Measurements from ENCODE around the gene ARV1.

The ARV1 gene

GRCh38 chr1:230971771-230972170 lies 7.1 kb upstream of the ARV1 start:
- no peak for TF ChIP-seq YY1 (IDR thresholded peaks at IDR 0.05; ENCODE audit: low read depth)
- no peak for TF ChIP-seq CEBPB (IDR thresholded peaks at IDR 0.05)
- no peak for TF ChIP-seq CREB1 (IDR thresholded peaks at IDR 0.05; ENCODE audit: low read depth)
- TF ChIP-seq TCF12 (IDR thresholded peaks at IDR 0.05; ENCODE audit: low read depth): no peak
- TF ChIP-seq, protein P1, sequence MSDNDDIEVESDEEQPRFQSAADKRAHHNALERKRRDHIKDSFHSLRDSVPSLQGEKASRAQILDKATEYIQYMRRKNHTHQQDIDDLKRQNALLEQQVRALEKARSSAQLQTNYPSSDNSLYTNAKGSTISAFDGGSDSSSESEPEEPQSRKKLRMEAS (IDR thresholded peaks at IDR 0.05): no peak
- TF ChIP-seq, protein P2, sequence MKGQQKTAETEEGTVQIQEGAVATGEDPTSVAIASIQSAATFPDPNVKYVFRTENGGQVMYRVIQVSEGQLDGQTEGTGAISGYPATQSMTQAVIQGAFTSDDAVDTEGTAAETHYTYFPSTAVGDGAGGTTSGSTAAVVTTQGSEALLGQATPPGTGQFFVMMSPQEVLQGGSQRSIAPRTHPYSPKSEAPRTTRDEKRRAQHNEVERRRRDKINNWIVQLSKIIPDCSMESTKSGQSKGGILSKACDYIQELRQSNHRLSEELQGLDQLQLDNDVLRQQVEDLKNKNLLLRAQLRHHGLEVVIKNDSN (IDR thresholded peaks at IDR 0.05): no peak
- no peak for TF ChIP-seq NFIC (IDR thresholded peaks at IDR 0.05)
- TF ChIP-seq TEAD4 (IDR thresholded peaks at IDR 0.05): no peak
- TF ChIP-seq TAF1 (IDR thresholded peaks at IDR 0.05; ENCODE audit: low read depth): no peak
- TF ChIP-seq ZBTB7A (IDR thresholded peaks at IDR 0.05; ENCODE audit: low read depth): no peak
- no peak for TF ChIP-seq EGR1 (IDR thresholded peaks at IDR 0.05)

DNA sequence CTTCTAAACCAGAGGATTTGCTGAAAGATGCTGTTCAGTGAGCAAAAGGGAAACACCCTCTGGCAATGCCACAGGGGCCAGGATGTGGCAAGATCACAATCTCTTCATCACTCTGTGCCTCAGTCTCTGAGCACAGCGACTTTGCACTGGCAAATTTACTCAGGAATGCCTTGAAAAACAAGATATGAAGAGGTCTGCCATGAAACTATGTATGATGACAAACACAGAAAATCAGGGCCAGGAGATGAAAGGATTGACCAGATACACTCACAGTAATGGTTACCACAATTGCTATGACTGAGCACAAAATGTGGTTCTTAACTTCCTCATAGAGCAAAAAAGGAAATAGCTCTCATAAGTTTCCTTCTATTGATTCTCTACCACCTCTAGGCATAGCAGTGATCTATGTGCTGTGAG lies 6.0 kb upstream of the ARV1 start:
- TF ChIP-seq RAD21 (IDR thresholded peaks at IDR 0.05; ENCODE audit: low read depth): no peak
- no peak for TF ChIP-seq TCF12 (IDR thresholded peaks at IDR 0.05; ENCODE audit: low read depth)
- TF ChIP-seq EGR1 (IDR thresholded peaks at IDR 0.05): no peak
- no peak for TF ChIP-seq YY1 (IDR thresholded peaks at IDR 0.05; ENCODE audit: low read depth)
- TF ChIP-seq, protein P2 (IDR thresholded peaks at IDR 0.05): no peak
- TF ChIP-seq ZBTB7A (IDR thresholded peaks at IDR 0.05; ENCODE audit: low read depth): no peak
- no peak for TF ChIP-seq CEBPB (IDR thresholded peaks at IDR 0.05)
- TF ChIP-seq TEAD4 (IDR thresholded peaks at IDR 0.05): no peak
- no peak for TF ChIP-seq FOXM1 (IDR thresholded peaks at IDR 0.05; ENCODE audit: borderline replicate concordance, low read depth)
- TF ChIP-seq, protein P3, sequence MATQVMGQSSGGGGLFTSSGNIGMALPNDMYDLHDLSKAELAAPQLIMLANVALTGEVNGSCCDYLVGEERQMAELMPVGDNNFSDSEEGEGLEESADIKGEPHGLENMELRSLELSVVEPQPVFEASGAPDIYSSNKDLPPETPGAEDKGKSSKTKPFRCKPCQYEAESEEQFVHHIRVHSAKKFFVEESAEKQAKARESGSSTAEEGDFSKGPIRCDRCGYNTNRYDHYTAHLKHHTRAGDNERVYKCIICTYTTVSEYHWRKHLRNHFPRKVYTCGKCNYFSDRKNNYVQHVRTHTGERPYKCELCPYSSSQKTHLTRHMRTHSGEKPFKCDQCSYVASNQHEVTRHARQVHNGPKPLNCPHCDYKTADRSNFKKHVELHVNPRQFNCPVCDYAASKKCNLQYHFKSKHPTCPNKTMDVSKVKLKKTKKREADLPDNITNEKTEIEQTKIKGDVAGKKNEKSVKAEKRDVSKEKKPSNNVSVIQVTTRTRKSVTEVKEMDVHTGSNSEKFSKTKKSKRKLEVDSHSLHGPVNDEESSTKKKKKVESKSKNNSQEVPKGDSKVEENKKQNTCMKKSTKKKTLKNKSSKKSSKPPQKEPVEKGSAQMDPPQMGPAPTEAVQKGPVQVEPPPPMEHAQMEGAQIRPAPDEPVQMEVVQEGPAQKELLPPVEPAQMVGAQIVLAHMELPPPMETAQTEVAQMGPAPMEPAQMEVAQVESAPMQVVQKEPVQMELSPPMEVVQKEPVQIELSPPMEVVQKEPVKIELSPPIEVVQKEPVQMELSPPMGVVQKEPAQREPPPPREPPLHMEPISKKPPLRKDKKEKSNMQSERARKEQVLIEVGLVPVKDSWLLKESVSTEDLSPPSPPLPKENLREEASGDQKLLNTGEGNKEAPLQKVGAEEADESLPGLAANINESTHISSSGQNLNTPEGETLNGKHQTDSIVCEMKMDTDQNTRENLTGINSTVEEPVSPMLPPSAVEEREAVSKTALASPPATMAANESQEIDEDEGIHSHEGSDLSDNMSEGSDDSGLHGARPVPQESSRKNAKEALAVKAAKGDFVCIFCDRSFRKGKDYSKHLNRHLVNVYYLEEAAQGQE (IDR thresholded peaks at IDR 0.05; ENCODE audit: low read depth): no peak
- TF ChIP-seq NFIC (IDR thresholded peaks at IDR 0.05): no peak
- no peak for TF ChIP-seq CREB1 (IDR thresholded peaks at IDR 0.05; ENCODE audit: low read depth)
- no peak for TF ChIP-seq TAF1 (IDR thresholded peaks at IDR 0.05; ENCODE audit: low read depth)
- no peak for TF ChIP-seq EP300 (IDR thresholded peaks at IDR 0.05; ENCODE audit: borderline replicate concordance)
- TF ChIP-seq, protein P1 (IDR thresholded peaks at IDR 0.05): no peak

DNA sequence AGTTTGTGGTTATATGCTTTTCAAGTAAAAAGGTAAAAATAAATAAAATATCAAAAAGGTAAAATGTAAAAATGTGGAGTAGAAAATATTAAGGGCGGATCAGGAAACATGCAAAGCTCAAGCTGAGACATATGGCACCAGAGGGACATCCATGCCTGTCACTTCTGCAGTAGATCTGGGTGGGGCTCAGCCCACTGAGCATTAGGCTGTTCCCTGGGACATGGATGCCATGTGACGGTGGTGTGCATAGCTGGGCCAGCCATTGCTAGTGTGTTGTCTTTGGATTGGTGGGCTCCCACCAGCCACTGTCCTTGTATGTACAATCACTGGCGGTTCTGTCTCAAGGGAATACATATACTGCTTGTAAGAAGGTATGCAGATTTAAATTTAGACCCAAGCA lies 3.3 kb upstream of the ARV1 start:
- TF ChIP-seq CREB1 (IDR thresholded peaks at IDR 0.05; ENCODE audit: low read depth): no peak
- TF ChIP-seq YY1 (IDR thresholded peaks at IDR 0.05; ENCODE audit: low read depth): no peak
- TF ChIP-seq, protein P2 (IDR thresholded peaks at IDR 0.05): no peak
- no peak for TF ChIP-seq ZBTB7A (IDR thresholded peaks at IDR 0.05; ENCODE audit: low read depth)
- no peak for TF ChIP-seq NFIC (IDR thresholded peaks at IDR 0.05)
- no peak for TF ChIP-seq TAF1 (IDR thresholded peaks at IDR 0.05; ENCODE audit: low read depth)
- no peak for TF ChIP-seq EP300 (IDR thresholded peaks at IDR 0.05; ENCODE audit: borderline replicate concordance)
- TF ChIP-seq FOXM1 (IDR thresholded peaks at IDR 0.05; ENCODE audit: borderline replicate concordance, low read depth): no peak
- no peak for TF ChIP-seq RAD21 (IDR thresholded peaks at IDR 0.05; ENCODE audit: low read depth)
- no peak for TF ChIP-seq CEBPB (IDR thresholded peaks at IDR 0.05)
- TF ChIP-seq, protein P3 (IDR thresholded peaks at IDR 0.05; ENCODE audit: low read depth): no peak
- no peak for TF ChIP-seq TEAD4 (IDR thresholded peaks at IDR 0.05)
- TF ChIP-seq EGR1 (IDR thresholded peaks at IDR 0.05): no peak
- TF ChIP-seq, protein P1 (IDR thresholded peaks at IDR 0.05): no peak
- no peak for TF ChIP-seq TCF12 (IDR thresholded peaks at IDR 0.05; ENCODE audit: low read depth)

- TF ChIP-seq NFIC (IDR thresholded peaks at IDR 0.05): no peak
- TF ChIP-seq FOXM1 (IDR thresholded peaks at IDR 0.05; ENCODE audit: borderline replicate concordance, low read depth): no peak
- TF ChIP-seq, protein P1 (IDR thresholded peaks at IDR 0.05): no peak
- no peak for TF ChIP-seq RAD21 (IDR thresholded peaks at IDR 0.05; ENCODE audit: low read depth)
- no peak for TF ChIP-seq TCF12 (IDR thresholded peaks at IDR 0.05; ENCODE audit: low read depth)
- TF ChIP-seq TEAD4 (IDR thresholded peaks at IDR 0.05): no peak
- no peak for TF ChIP-seq EGR1 (IDR thresholded peaks at IDR 0.05)
- TF ChIP-seq YY1 (IDR thresholded peaks at IDR 0.05; ENCODE audit: low read depth): no peak
- TF ChIP-seq, protein P2 (IDR thresholded peaks at IDR 0.05): no peak
- no peak for TF ChIP-seq TAF1 (IDR thresholded peaks at IDR 0.05; ENCODE audit: low read depth)
- TF ChIP-seq EP300 (IDR thresholded peaks at IDR 0.05; ENCODE audit: borderline replicate concordance): no peak
- no peak for TF ChIP-seq CEBPB (IDR thresholded peaks at IDR 0.05)
- TF ChIP-seq CREB1 (IDR thresholded peaks at IDR 0.05; ENCODE audit: low read depth): no peak
- TF ChIP-seq ZBTB7A (IDR thresholded peaks at IDR 0.05; ENCODE audit: low read depth): no peak
- TF ChIP-seq, protein P3 (IDR thresholded peaks at IDR 0.05; ENCODE audit: low read depth): no peak
These were observed 2.5 kb upstream of the ARV1 start for GRCh38 chr1:230976360-230976759.
